H1 (cell line): ENCODE measurements around the gene DAZAP2. TPM values are rescaled to one million over a fixed set of nuclear protein-coding genes. Genes with fewer than 3 reads are reported as not detected.

Experiments used
- CTCF ChIA-PET: fragments of 300-600 bp; sonication (Branson Sonifier 250); formaldehyde crosslinking; loops from one replicate; lab custom pipeline; 2021; ENCODE audit not compliant: partially characterized antibody; lab: Charles Lee
- POLR2A ChIA-PET: fragments of 300-600 bp; sonication (Branson Sonifier 250); formaldehyde crosslinking; loops from one replicate; lab custom pipeline; 2021; ENCODE audit warnings: inconsistent platforms; ENCODE audit not compliant: partially characterized antibody; lab: Charles Lee
- DNase-seq, 2 experiments: peaks; one replicate each; pipeline versions ENCODE4 v3.0.0 to v3.0.0-alpha.2; 2010 to 2022; ENCODE audit warnings: low spot score in 2 of 2, low read depth in 1 of 2, mixed read lengths in 1 of 2
- FAIRE-seq: peaks from 2 replicates; lab custom pipeline; 2011; peaks lifted over from hg19 to GRCh38; lab: Jason Lieb, UNC
- H2AFZ ChIP-seq: 2 replicates; pipeline ENCODE4 v1.8.1; 2012; ENCODE audit warnings: low read length, inconsistent platforms
- H2AK5ac ChIP-seq: 2 replicates; pipeline ENCODE4 v1.6.1; 2013; ENCODE audit warnings: low read depth, low read length
- H2BK120ac ChIP-seq: replicated peaks from 2 replicates; pipeline ENCODE3; 2013; ENCODE audit warnings: low read depth, low read length, inconsistent platforms
- H2BK12ac ChIP-seq: 2 replicates; pipeline ENCODE4 v1.6.1; 2013; ENCODE audit warnings: low read depth, low read length
- H2BK15ac ChIP-seq: 2 replicates; pipeline ENCODE4 v1.6.1; 2013; ENCODE audit warnings: low read length
- H2BK20ac ChIP-seq: 2 replicates; pipeline ENCODE4 v1.6.1; 2013; ENCODE audit warnings: low read length
- H2BK5ac ChIP-seq: 2 replicates; pipeline ENCODE4 v1.6.1; 2013; ENCODE audit warnings: low read depth, low read length
- H3K14ac ChIP-seq: 2 replicates; pipeline ENCODE4 v1.6.1; 2013; ENCODE audit warnings: inconsistent platforms; ENCODE audit not compliant: insufficient read length
- H3K18ac ChIP-seq: 2 replicates; pipeline ENCODE4 v1.6.1; 2013; ENCODE audit warnings: low read length; ENCODE audit errors: extremely low read depth
- H3K23ac ChIP-seq: 2 replicates; pipeline ENCODE4 v1.6.1; 2013; ENCODE audit warnings: inconsistent platforms; ENCODE audit not compliant: insufficient read length
- H3K23me2 ChIP-seq: 2 replicates; pipeline ENCODE4 v1.6.1; 2013; ENCODE audit warnings: low read depth, low read length
- H3K27ac ChIP-seq: 2 replicates; pipeline ENCODE4 v1.6.1; 2011; ENCODE audit warnings: low read depth, low read length, inconsistent platforms
- H3K27me3 ChIP-seq, 4 experiments: replicated peaks in 1 of 4; 1 replicate in 1 of 4; 2 replicates in 3 of 4; pipeline versions ENCODE4 v1.6.1 to v1.8.1; 2011 to 2013; ENCODE audit warnings: low read length in 3 of 4, mild to moderate bottlenecking in 3 of 4, inconsistent platforms in 2 of 4, mixed read lengths in 2 of 4, moderate library complexity in 1 of 4; ENCODE audit not compliant: control insufficient read depth in 3 of 4, insufficient read depth in 3 of 4; ENCODE audit errors: extremely low read depth in 1 of 4
- H3K36me3 ChIP-seq, 4 experiments: 2 replicates each; pipeline versions ENCODE4 v1.6.1 to v1.8.1; 2011 to 2013; ENCODE audit warnings: mild to moderate bottlenecking in 4 of 4, low read length in 3 of 4, moderate library complexity in 2 of 4, control low read depth in 1 of 4, inconsistent platforms in 1 of 4; ENCODE audit not compliant: insufficient read depth in 4 of 4, control insufficient read depth in 2 of 4
- H3K4ac ChIP-seq: replicated peaks from 2 replicates; pipeline ENCODE3; 2013; ENCODE audit warnings: low read length, low read depth, mixed read lengths, inconsistent platforms; ENCODE audit not compliant: insufficient read length
- H3K4me1 ChIP-seq, 4 experiments: replicated peaks in 1 of 4; 1 replicate in 1 of 4; 2 replicates in 3 of 4; pipeline versions ENCODE4 v1.6.1 to v1.8.1; 2011 to 2013; ENCODE audit warnings: low read length in 3 of 4, inconsistent platforms in 2 of 4, mixed read lengths in 1 of 4; ENCODE audit not compliant: insufficient read depth in 4 of 4, control insufficient read depth in 3 of 4
- H3K4me2 ChIP-seq, 2 experiments: 2 replicates each; pipeline versions ENCODE4 v1.6.1 to v1.8.1; 2011 to 2013; ENCODE audit warnings: low read depth in 2 of 2, low read length in 2 of 2, control low read depth in 1 of 2, inconsistent platforms in 1 of 2, mild to moderate bottlenecking in 1 of 2; ENCODE audit not compliant: insufficient read depth in 1 of 2
- H3K4me3 ChIP-seq, 4 experiments: fragments of 200-600, 300-600 bp in 1 of 4; sonication (generic), shearing (Covaris generic), sonication (Bioruptor Twin) in 1 of 4; 2 replicates each; pipeline versions ENCODE4 v1.5.1 to v1.8.1; 2011 to 2016; ENCODE audit warnings: low read length in 4 of 4, low read depth in 3 of 4, control low read depth in 2 of 4, inconsistent platforms in 2 of 4, mild to moderate bottlenecking in 2 of 4, mixed read lengths in 1 of 4, moderate library complexity in 1 of 4; ENCODE audit not compliant: insufficient read depth in 2 of 4; ENCODE audit errors: extremely low read depth in 1 of 4
- H3K56ac ChIP-seq: replicated peaks from 2 replicates; pipeline ENCODE3; 2013; ENCODE audit warnings: low read depth, mild to moderate bottlenecking, mixed read lengths, low read length, inconsistent platforms; ENCODE audit not compliant: insufficient read length
- H3K79me1 ChIP-seq: 2 replicates; pipeline ENCODE4 v1.6.1; 2013; ENCODE audit warnings: low read depth, low read length, control low read depth
- H3K79me2 ChIP-seq, 2 experiments: 2 replicates each; pipeline versions ENCODE4 v1.6.1 to v1.8.1; 2012 to 2013; ENCODE audit warnings: low read length in 2 of 2, mild to moderate bottlenecking in 2 of 2, inconsistent platforms in 1 of 2; ENCODE audit not compliant: insufficient read depth in 2 of 2, control insufficient read depth in 1 of 2
- H3K9ac ChIP-seq, 4 experiments: replicated peaks in 1 of 4; 1 replicate in 1 of 4; 2 replicates in 3 of 4; pipeline versions ENCODE4 v1.6.1 to v1.8.1; 2011 to 2013; ENCODE audit warnings: low read depth in 3 of 4, low read length in 3 of 4, control low read depth in 2 of 4, mild to moderate bottlenecking in 2 of 4, moderate library complexity in 2 of 4, inconsistent platforms in 1 of 4; ENCODE audit errors: extremely low read depth in 1 of 4
- H3K9me3 ChIP-seq, 2 experiments: 2 replicates each; pipeline versions ENCODE4 v1.6.1 to v1.8.1; 2012 to 2013; ENCODE audit warnings: mild to moderate bottlenecking in 2 of 2, moderate library complexity in 2 of 2, control low read depth in 1 of 2, inconsistent platforms in 1 of 2, low read depth in 1 of 2, low read length in 1 of 2, mixed read lengths in 1 of 2; ENCODE audit not compliant: insufficient read depth in 2 of 2
- H4K20me1 ChIP-seq, 2 experiments: replicated peaks in 1 of 2; 2 replicates each; pipeline versions ENCODE3 to v1.8.1; 2011 to 2013; ENCODE audit warnings: inconsistent platforms in 2 of 2, low read length in 2 of 2, mild to moderate bottlenecking in 1 of 2; ENCODE audit not compliant: insufficient read depth in 2 of 2, control insufficient read depth in 1 of 2
- H4K5ac ChIP-seq: 2 replicates; pipeline ENCODE4 v1.6.1; 2013; ENCODE audit warnings: low read length, low read depth, mixed read lengths, inconsistent platforms; ENCODE audit not compliant: insufficient read length
- H4K8ac ChIP-seq: 2 replicates; pipeline ENCODE4 v1.8.0; 2013; ENCODE audit warnings: mild to moderate bottlenecking, moderate library complexity, low read length, inconsistent platforms; ENCODE audit not compliant: insufficient read depth; ENCODE audit errors: extremely low read depth
- H4K91ac ChIP-seq: replicated peaks from 2 replicates; pipeline ENCODE3; 2013; ENCODE audit warnings: low read length, mixed read lengths, inconsistent platforms; ENCODE audit not compliant: insufficient read length
- CTBP2 ChIP-seq: IDR thresholded peaks from 2 replicates; pipeline ENCODE4 v1.7.0; 2011; ENCODE audit warnings: borderline replicate concordance, mild to moderate bottlenecking, moderate library complexity, mixed read lengths, low read length; ENCODE audit not compliant: insufficient read depth, insufficient read length
- POLR2A ChIP-seq, 2 experiments: IDR thresholded peaks; 1 replicate in 1 of 2; 2 replicates in 1 of 2; pipeline ENCODE4 v1.6.1; 2011; ENCODE audit warnings: low read depth in 2 of 2, low read length in 2 of 2, mild to moderate bottlenecking in 2 of 2; ENCODE audit errors: control extremely low read depth in 1 of 2
- RAD21 ChIP-seq, 2 experiments: IDR thresholded peaks in 1 of 2; conservative IDR thresholded peaks in 1 of 2; 2 replicates each; pipeline ENCODE4 v1.6.1; 2011; ENCODE audit warnings: low read depth in 2 of 2, low read length in 2 of 2, improper control_type of control experiment in 1 of 2, inconsistent platforms in 1 of 2, mild to moderate bottlenecking in 1 of 2, moderate library complexity in 1 of 2
- SUZ12 ChIP-seq: fragments of 200-600 bp; sonication (generic); IDR thresholded peaks from 2 replicates; pipeline ENCODE4 v1.6.1; 2012; ENCODE audit warnings: mild to moderate bottlenecking, inconsistent platforms, low read length, moderate library complexity, mixed read lengths
- YY1 ChIP-seq: IDR thresholded peaks from 2 replicates; pipeline ENCODE4 v1.6.1; 2011; ENCODE audit warnings: low read depth, mild to moderate bottlenecking, low read length
- WGBS, 2 experiments: shearing (Covaris generic) in 1 of 2; methylation state at CpG; one replicate each; pipeline versions ENCODE4 v1.1.6 to v1.1.7; 2013 to 2015; ENCODE audit warnings: low lambda C conversion rate in 2 of 2, mixed read lengths in 2 of 2, inconsistent platforms in 1 of 2, low coverage in 1 of 2, missing lambda C conversion rate in 1 of 2; ENCODE audit not compliant: insufficient replicate concordance in 2 of 2, insufficient coverage in 1 of 2, insufficient read length in 1 of 2; ENCODE audit errors: extremely low coverage in 1 of 2, missing lambda C conversion rate in 1 of 2; 5-methylcytosine and 5-hydroxymethylcytosine counted together
- polyA plus RNA-seq, 7 experiments: library from polyadenylated mRNA; depleted of rRNA in 3 of 7; stranded (reverse) in 5 of 7; unstranded in 2 of 7; fragments of >200 nt in 5 of 7; fragments of 200-250 nt in 2 of 7; gene quantifications; 1 replicate in 5 of 7; 2 replicates in 1 of 7; 4 replicates in 1 of 7; pipeline versions ENCODE4 v1.2.1 to v1.2.3, GENCODE V29; 2011 to 2013; ENCODE audit warnings: missing spikeins in 2 of 7, mixed read lengths in 2 of 7
- total RNA-seq: library from RNA; stranded (reverse); fragmentation: NEBNext Ultra II Directional; extraction: Animal tissue kit (Norgen Biotek cat#: 25700); gene quantifications from 2 replicates; pipeline ENCODE4 v1.2.1, GENCODE V29; 2021

DAZAP2 gene
- total and polyA plus RNA-seq, 2 of the 8 experiments (the other 6 are each of a cell fraction or from before 2014, with no cell fraction given) = 27.1 to 77.2 TPM

DNA sequence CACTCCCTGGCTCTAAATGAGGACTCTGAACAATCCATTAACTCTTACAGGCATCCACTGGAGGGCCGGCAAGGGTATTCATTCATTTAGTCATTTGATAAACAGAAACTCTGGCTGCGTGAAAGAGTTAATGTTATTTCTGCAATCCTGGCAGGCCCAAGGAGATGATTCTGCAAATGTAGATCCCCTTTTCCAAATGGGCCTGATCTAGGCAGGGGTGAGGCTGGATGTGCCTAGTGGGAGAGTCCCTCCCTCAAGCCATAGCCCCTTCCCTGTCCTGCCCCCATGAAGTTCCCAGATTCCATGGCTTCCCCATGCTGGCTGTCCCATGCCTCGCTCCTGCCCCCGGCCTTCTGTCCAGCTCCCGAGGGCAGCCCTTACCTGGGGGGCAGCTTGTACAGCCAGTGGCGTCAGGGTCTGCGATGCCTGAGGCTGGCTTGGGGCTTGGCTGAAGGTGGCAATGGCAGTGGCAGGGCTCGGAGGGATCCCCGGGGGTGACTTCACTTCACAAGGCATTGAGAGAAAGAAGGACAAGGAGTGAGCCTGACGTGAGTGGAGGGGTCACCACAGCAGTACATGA, 39.2 kb upstream of the DAZAP2 start:
- Histone ChIP-seq H4K20me1 (no peaks in the 10 kb centered on the region), H4K91ac (no peak overlapping the region), H2AFZ (no peak overlapping the region), H3K4me2 (no peak overlapping the region), H3K79me1 (no peaks in the 10 kb centered on the region), H3K56ac (no peak overlapping the region), H3K4me3 (no peak overlapping the region), H3K4me1 (no peaks in the 10 kb centered on the region), H3K4ac (no peak overlapping the region), H4K5ac (no peak overlapping the region), H3K27ac (no peak overlapping the region), H4K8ac (no peak overlapping the region), H3K79me2 (no peaks in the 10 kb centered on the region), H3K14ac (no peak overlapping the region), H2BK15ac (no peak overlapping the region), H2BK12ac (no peak overlapping the region), H2BK120ac (no peak overlapping the region), H3K27me3 (no peaks in the 10 kb centered on the region; a peak in 1 of 7 replicates), H2BK20ac (no peak overlapping the region), H3K36me3 (no peaks in the 10 kb centered on the region), H3K18ac (no peak overlapping the region), H2AK5ac (no peak overlapping the region), H3K9me3 (no peaks in the 10 kb centered on the region)
- WGBS, 2 experiments = 86% methylated on average over 10 of the region's 10 CpGs; no CpG with 5 or more reads in 1 of the 2 experiments
- POLR2A ChIA-PET = interaction anchor here (0.7 to 1.5 kb wide), 7 partner anchors 10 to 117 kb away, joined by 3 to 8 read pairs (median 3); partner anchors contain the start of gene POU6F1
- CTCF ChIA-PET = interaction anchor here (0.9 to 2.3 kb wide), 4 partner anchors 10 to 18 kb away, joined by 3 to 8 read pairs (median 4); partner anchors contain the start of gene POU6F1
- FAIRE-seq = no peak
- no peak for DNase-seq
- no peak for TF ChIP-seq RAD21 (IDR thresholded peaks at IDR 0.05 in 1 of 2, conservative IDR thresholded peaks at IDR 0.05 in 1 of 2; ENCODE audit: low read depth in 2 of 2, low read length in 2 of 2)
- no peak for TF ChIP-seq YY1
- TF ChIP-seq POLR2A (IDR thresholded peaks at IDR 0.05; ENCODE audit: control extremely low read depth in 1 of 2, low read depth in 2 of 2, low read length in 2 of 2) = no peak
- TF ChIP-seq CTBP2 = no peak
- TF ChIP-seq SUZ12 = no peak
- TF ChIP-seq, all 59 proteins: peak for 0
- Histone ChIP-seq H2BK5ac (no peak overlapping the region), H3K9ac (no peak overlapping the region), H3K23me2 (no peaks in the 10 kb centered on the region), H3K23ac (no peak overlapping the region)
